ENCODE measurements around the gene PPP6R2.

- no peak for TF ChIP-seq CTCF (IDR thresholded peaks at IDR 0.05 in 8 of 11, conservative IDR thresholded peaks at IDR 0.05 in 3 of 11)
- no peak for TF ChIP-seq POLR2AphosphoS5 (IDR thresholded peaks at IDR 0.05)
- no peak for TF ChIP-seq POLR2A (IDR thresholded peaks at IDR 0.05)
Measured at GRCh38 chr22:50477923-50478322, 134.8 kb downstream of the PPP6R2 start.

Measured in spleen (tissue), 7 donors.